DND-41 (cell line): ENCODE results near the gene PRELP.

Experiments
- ATAC-seq: fragments of 200-7000 bp; cut with Tn5 transposase; 3 replicates; pipeline ENCODE4 v1.9.1; 2021; ENCODE audit warnings: low read depth; ENCODE audit not compliant: insufficient read depth
- DNase-seq: peaks from one replicate; pipeline ENCODE4 v3.0.0-alpha.2; 2020
- H2AFZ ChIP-seq: 2 replicates; pipeline ENCODE4 v1.6.0; 2012; ENCODE audit warnings: low read depth, low read length
- H3K27ac ChIP-seq: 2 replicates; pipeline ENCODE4 v1.5.1; 2012; ENCODE audit warnings: low read length, inconsistent platforms
- H3K27me3 ChIP-seq: fragments of 200-600 bp; sonication (generic); 2 replicates; pipeline ENCODE4 v1.6.0; 2012; ENCODE audit warnings: low read length, mild to moderate bottlenecking, inconsistent platforms; ENCODE audit not compliant: insufficient read depth, poor library complexity
- H3K36me3 ChIP-seq: 2 replicates; pipeline ENCODE4 v1.5.1; 2012; ENCODE audit warnings: low read length, inconsistent platforms; ENCODE audit not compliant: insufficient read depth
- H3K4me1 ChIP-seq: 2 replicates; pipeline ENCODE4 v1.5.1; 2012; ENCODE audit warnings: mild to moderate bottlenecking, low read length; ENCODE audit not compliant: insufficient read depth
- H3K4me2 ChIP-seq: 2 replicates; pipeline ENCODE4 v1.6.0; 2012; ENCODE audit warnings: mild to moderate bottlenecking, moderate library complexity, low read length, inconsistent platforms; ENCODE audit not compliant: insufficient read depth
- H3K4me3 ChIP-seq, 2 experiments: fragments of 200-600 bp in 1 of 2; shearing (Covaris generic) in 1 of 2; 2 replicates each; pipeline ENCODE4 v1.5.1; 2012 to 2016; ENCODE audit warnings: inconsistent platforms in 2 of 2, low read length in 2 of 2, mild to moderate bottlenecking in 2 of 2, low read depth in 1 of 2, moderate library complexity in 1 of 2
- H3K79me2 ChIP-seq: 2 replicates; pipeline ENCODE4 v1.6.0; 2012; ENCODE audit warnings: low read length, inconsistent platforms; ENCODE audit not compliant: insufficient read depth
- H3K9ac ChIP-seq: 2 replicates; pipeline ENCODE4 v1.6.0; 2012; ENCODE audit warnings: low read depth, mild to moderate bottlenecking, inconsistent platforms, low read length, moderate library complexity
- H3K9me3 ChIP-seq: 2 replicates; pipeline ENCODE4 v1.5.1; 2012; ENCODE audit warnings: low read length, moderate library complexity, mild to moderate bottlenecking, inconsistent platforms; ENCODE audit not compliant: insufficient read depth, severe bottlenecking
- H4K20me1 ChIP-seq: 2 replicates; pipeline ENCODE4 v1.6.0; 2012; ENCODE audit warnings: low read length; ENCODE audit not compliant: insufficient read depth
- EZH2 ChIP-seq: IDR thresholded peaks from 3 replicates; pipeline ENCODE4 v1.6.1; 2012; ENCODE audit warnings: borderline replicate concordance, low read depth, mild to moderate bottlenecking, moderate library complexity, low read length, inconsistent platforms; ENCODE audit not compliant: severe bottlenecking
- TF ChIP-seq, protein P1 (sequence below): IDR thresholded peaks from 2 replicates; pipeline ENCODE4 v1.5.1; 2012; ENCODE audit warnings: borderline replicate concordance, low read length, moderate library complexity, mild to moderate bottlenecking; ENCODE audit not compliant: poor library complexity, severe bottlenecking; ENCODE audit errors: extremely low read depth

PRELP gene

GRCh38 chr1:203451836-203452784, 23.5 kb upstream of the PRELP start:
- H3K9me3 ChIP-seq: no peaks in the 10 kb centered on the region
- no peaks in the 10 kb centered on the region for H3K36me3 ChIP-seq
- no peak overlapping the region for H3K27ac ChIP-seq
- no peak for TF ChIP-seq EZH2
- TF ChIP-seq, protein P1, sequence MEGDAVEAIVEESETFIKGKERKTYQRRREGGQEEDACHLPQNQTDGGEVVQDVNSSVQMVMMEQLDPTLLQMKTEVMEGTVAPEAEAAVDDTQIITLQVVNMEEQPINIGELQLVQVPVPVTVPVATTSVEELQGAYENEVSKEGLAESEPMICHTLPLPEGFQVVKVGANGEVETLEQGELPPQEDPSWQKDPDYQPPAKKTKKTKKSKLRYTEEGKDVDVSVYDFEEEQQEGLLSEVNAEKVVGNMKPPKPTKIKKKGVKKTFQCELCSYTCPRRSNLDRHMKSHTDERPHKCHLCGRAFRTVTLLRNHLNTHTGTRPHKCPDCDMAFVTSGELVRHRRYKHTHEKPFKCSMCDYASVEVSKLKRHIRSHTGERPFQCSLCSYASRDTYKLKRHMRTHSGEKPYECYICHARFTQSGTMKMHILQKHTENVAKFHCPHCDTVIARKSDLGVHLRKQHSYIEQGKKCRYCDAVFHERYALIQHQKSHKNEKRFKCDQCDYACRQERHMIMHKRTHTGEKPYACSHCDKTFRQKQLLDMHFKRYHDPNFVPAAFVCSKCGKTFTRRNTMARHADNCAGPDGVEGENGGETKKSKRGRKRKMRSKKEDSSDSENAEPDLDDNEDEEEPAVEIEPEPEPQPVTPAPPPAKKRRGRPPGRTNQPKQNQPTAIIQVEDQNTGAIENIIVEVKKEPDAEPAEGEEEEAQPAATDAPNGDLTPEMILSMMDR: no peak
- no peaks in the 10 kb centered on the region for H3K4me1 ChIP-seq
- ATAC-seq (no peak), DNase-seq (no peak)
- no peaks in the 10 kb centered on the region for H4K20me1 ChIP-seq
- H3K4me2 ChIP-seq: no peak overlapping the region
- no peaks in the 10 kb centered on the region for H3K79me2 ChIP-seq
- H3K27me3 ChIP-seq: peaks cover 29% of the 10 kb centered on the region
- no peak overlapping the region for H2AFZ ChIP-seq
- H3K9ac ChIP-seq: no peak overlapping the region
- H3K4me3 ChIP-seq: no peak overlapping the region

DNA sequence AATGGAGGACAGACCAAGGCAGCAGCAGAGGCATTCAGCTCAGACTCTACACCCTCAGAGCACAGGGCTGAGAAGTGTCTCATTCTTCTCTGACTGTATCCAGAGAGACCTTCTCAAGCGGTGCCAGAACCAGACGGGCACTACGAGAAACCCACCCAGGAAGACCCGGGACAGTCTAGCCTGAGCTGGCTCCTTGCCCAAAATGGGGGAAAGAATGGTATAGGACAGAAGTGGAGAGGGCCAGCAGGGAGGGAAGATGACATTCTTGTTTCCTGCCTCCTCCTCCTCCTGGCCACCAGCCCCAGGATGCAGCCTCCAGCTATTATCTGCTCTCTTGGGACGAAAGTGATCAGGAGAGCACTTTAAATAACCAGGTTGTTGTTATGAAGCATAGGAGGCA, 22.6 kb upstream of the PRELP start:
- Histone ChIP-seq H3K79me2 (no peaks in the 10 kb centered on the region), H3K9me3 (no peaks in the 10 kb centered on the region), H3K27me3 (peaks cover 28% of the 10 kb centered on the region), H3K4me2 (no peak overlapping the region), H3K4me3 (no peak overlapping the region), H2AFZ (no peak overlapping the region), H4K20me1 (no peaks in the 10 kb centered on the region), H3K4me1 (no peaks in the 10 kb centered on the region), H3K36me3 (no peaks in the 10 kb centered on the region), H3K27ac (no peak overlapping the region), H3K9ac (no peak overlapping the region)
- no peak for DNase-seq
- no peak for ATAC-seq
- no peak for TF ChIP-seq EZH2
- TF ChIP-seq, protein P1: no peak

GRCh38 chr1:203453616-203454015, 22.0 kb upstream of the PRELP start:
- no peak for DNase-seq

More at GRCh38 chr1:203453616-203454015, 22.0 kb upstream of the PRELP start:
- no peak overlapping the region for H3K27ac ChIP-seq
- no peaks in the 10 kb centered on the region for H4K20me1 ChIP-seq
- no peak for ATAC-seq
- H3K79me2 ChIP-seq: no peaks in the 10 kb centered on the region
- no peak overlapping the region for H3K4me2 ChIP-seq
- H3K4me3 ChIP-seq: no peak overlapping the region
- no peak overlapping the region for H3K9ac ChIP-seq
- no peaks in the 10 kb centered on the region for H3K4me1 ChIP-seq
- no peaks in the 10 kb centered on the region for H3K9me3 ChIP-seq
- no peaks in the 10 kb centered on the region for H3K36me3 ChIP-seq
- H2AFZ ChIP-seq: no peak overlapping the region
- H3K27me3 ChIP-seq: peaks cover 22% of the 10 kb centered on the region
- no peak for TF ChIP-seq EZH2
- TF ChIP-seq, protein P1: no peak
